GM21423 (cell line): Measurements from ENCODE around the gene MAML1.

Experiments used
- ATAC-seq: cut with Tn5 transposase; IDR thresholded peaks from one replicate; pipeline ENCODE4 v1.9.1; 2021; ENCODE audit warnings: mild to moderate bottlenecking, moderate library complexity; ENCODE audit not compliant: unreplicated experiment

Gene MAML1

GRCh38 chr5:179802207-179802883 is 69.7 kb downstream of the MAML1 start:
- no peak for ATAC-seq

GRCh38 chr5:179802950-179803562 is 70.4 kb downstream of the MAML1 start:
- ATAC-seq, result no peak

DNA sequence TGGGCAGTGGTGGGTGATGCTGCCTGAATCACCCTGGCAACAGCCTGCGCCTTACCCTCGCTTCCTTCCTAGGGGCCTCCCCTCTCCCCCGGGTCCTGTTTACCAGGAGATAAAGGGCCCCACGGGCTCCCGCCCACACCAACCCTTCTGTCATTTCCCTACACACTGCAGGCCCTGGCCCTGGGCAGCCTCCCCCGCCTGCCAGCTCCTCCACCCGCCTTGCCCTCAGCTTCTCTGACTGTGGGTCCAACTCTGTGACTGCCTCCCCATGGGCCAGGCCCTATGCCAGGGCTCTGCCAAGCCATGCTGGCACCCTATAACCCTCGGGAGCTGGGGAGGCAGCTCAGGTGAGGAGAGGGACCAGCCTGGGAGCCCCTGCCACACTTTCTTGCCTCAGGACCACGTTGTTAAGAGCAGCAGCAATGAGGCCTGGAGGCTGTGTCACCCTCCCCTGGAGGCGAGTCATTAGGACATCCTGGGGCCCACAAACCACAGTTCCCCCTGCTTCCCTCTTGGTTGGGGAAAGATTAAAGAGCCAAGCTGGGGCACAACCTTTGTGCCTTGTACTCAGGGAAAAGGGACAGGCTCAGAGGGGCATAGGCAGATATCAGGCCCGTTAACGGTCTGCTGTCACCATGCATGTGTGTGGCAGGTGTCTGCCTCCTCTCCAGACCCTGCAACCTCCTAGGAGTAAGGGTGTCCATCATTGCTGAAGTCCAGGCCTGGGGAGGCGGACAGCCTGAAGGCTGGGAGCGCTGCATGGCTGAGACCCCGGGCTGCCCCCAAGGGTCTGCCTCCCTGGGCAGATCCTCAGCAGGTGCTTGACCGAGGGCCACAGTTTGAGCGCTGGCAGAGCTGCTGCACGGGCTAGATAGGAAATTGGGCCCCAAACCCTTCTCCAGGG is 71.3 kb downstream of the MAML1 start:
- no peak for ATAC-seq

GRCh38 chr5:179804555-179804947 is 71.9 kb downstream of the MAML1 start:
- ATAC-seq, result no peak

DNA sequence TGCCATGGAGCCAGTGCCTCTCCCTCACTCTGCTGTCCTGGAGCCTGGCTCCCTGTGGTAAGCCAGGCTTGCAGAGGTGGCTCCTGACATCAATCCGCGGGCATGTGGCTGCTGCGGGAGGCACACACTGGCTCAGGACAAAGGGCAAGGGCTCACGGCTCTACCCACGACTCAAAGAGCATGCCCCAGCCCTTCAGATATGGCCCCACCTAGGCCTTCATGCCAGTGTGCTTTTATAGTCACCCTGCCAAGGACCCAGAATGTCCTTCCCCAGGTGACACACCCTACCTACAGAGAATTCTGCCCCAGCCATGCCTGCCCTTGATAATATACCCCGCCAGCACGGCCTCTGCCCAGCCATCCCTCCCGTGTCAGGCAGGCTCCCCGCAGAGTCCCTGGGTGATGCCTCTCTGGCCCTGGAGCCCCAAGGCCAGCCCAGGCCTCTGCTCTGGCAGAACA is 72.5 kb downstream of the MAML1 start:
- no peak for ATAC-seq

GRCh38 chr5:179805529-179806249 is 73.1 kb downstream of the MAML1 start:
- ATAC-seq, result peak; percentile 21

DNA sequence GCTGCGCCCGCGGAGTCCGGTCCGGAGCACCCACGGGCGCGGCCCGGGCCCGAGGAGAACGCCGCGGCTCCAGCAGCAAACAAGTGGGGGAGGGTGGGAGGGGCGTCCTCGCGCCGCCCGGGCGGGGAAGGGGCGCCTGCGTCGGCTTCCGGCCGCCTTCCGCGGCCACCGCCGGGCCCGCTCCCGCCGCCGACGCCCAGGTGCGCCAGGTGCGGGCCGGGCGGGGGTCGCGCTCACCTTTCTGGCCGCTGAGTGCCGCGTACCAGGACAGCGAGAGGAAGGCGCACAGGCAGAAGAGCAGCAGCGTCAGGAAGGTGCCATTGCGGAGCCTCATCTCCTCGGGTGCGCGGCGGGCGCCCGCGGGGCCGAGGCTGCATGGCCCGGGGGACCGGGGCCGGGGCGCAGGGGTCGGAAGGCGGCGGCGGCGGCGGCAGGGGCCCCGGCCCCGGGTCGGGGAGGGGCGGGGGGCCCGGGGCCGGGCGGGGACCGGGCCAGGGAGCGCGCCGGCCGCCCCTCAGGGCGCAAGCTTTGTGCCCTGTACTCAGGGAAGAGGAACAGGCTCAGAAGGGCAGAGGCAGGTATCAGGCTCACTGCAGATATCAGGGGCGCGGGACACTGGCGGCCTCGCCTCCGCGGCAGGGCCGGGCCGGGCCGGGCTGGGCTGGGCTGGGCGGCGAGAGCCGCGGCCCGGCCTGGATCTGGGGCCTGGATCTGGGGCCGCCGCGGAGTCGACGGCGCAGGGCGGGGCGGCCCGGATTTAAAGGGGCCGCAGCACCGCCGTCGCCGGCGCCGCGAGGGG is 73.8 kb downstream of the MAML1 start, which contains the start of gene MGAT4B:
Gene MGAT4B, minus strand, starts transcription at position 617 of the 799 bp plus-strand sequence. Its CDS starts 283 bp downstream, at position 334.
- peak; percentile 65 for ATAC-seq

- no peak for ATAC-seq
Measured at GRCh38 chr5:179812135-179812825, 79.7 kb downstream of the MAML1 start.

DNA sequence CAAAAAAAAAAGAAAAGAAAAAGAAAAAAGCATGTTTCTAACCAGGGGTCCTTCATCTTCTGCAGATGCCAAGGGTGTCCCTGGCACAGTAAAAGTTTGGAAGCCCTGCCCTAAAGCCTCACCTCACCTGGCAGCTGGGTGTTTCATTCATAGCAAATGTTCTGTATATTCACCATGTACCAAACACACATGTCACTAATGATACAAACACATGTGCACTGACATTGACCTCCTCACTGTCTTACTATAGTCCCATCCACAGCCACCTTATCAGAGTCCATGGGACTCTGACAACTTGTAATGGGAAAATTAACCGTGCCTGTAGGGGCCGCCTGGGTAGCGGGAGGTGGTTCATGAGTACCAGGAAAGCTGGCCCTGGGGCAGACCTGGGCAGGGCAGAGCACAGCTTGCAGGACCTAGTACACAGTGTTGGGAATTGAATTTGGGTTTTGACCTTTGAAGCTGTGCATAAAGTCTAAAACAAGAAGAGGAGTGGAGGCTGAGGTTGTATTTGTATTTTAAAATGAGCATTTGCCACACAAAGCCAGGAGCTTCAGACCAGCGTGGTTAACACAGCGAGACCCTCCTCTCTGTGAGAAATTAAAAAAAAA is 80.5 kb downstream of the MAML1 start:
- ATAC-seq, result no peak

DNA sequence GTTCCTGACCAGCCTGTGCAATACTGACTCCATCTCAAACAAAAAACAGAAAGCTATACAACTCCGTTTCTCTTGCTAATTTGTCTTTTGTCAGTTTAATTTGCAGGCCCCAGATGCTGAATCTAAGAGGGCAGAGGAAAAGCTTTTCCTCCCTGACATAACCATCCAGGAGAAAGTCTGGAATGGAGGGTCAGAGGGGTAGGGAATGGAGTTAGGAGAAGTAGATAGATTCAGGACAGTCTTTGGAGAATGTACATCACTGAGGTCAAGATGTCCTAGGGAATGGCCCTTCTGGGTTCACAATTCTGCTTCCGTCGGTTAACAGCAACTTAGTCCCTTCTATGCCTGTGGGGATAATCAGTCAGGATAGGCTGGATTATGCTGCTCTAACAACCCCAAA is 81.5 kb downstream of the MAML1 start:
- ATAC-seq, result no peak

- no peak for ATAC-seq
Measured at GRCh38 chr5:179815491-179816249, 83.0 kb downstream of the MAML1 start.

DNA sequence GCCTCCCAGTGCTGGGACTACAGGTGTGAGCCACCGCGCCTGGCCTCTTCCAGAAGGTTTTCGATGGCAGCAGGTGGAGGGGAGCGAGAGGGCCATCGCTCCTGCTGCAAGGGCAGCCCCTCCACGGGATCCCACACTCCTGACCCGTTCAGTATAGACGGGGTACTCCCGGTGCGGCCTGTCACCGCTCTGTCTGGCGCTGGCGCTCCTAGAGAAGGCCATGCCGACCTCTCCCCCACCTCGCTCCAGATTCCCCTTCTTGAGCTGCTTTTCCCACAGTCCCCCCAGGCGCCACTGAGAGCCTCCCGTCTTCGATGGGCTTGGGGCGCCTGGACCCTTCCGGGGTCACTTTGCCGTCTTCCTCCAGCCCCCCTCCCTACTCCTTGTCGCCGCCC is 83.8 kb downstream of the MAML1 start:
- ATAC-seq, result no peak

DNA sequence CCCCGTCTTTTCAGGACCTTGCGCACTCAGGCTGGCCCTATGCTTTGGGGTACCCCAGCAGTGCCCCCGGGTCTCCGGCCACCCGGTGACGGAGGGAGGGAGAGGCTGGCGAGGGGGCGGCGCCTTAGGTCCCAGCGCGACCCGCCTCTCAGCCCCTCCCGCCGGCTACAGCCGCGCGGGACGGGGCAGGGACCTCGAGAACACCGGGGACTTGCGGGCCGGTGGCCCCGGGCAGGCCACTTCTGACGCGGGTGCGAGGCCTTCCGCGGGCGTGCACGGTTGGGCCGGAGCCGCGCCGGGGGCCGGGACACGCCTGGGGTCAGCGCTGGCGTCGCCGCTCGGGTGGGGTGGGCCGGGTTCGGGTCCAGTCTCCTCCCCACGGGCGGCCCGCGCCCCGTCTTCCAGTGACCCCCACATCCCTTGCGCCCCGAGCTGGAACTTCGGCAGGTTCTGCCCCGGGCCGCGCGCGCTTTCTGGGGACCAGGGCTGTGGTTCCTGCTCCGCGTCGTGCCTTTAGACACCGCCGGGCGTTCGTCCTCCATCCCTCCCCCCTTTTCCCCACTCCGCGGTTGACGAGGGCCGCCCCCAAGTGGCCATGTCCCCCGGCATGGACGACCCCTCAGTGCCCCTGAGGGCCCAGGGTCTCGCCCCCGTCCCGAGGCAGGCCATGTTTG is 84.3 kb downstream of the MAML1 start:
- no peak for ATAC-seq

- no peak for ATAC-seq
Measured at GRCh38 chr5:179817470-179817840, 84.8 kb downstream of the MAML1 start.

- no peak for ATAC-seq
Measured at GRCh38 chr5:179817890-179818745, 85.5 kb downstream of the MAML1 start.

GRCh38 chr5:179818746-179819295 is 86.2 kb downstream of the MAML1 start:
- ATAC-seq, result peak; percentile 65
